ENCODE measurements around the gene PCDH1.

DNA sequence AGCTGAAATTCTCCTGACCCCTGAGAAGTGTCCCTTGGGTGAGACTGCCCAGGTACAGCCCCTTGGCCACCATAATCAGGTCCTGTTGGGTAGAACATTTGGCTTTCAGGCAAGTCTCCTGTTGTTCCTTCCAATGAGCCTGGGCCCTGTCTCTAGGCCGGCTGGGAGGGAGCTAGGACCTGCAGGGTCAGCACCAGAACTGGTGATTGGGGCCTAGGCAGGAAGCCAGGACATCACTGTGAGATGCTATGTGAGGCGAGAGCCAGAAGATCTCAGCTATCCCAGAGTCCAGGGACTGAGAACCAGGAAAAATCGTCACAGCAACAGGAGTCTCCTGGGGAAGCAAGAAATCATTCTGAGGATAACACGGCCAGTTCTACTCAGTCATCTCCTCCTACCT lies 51.5 kb downstream of the PCDH1 start:
- TF ChIP-seq, protein P1, sequence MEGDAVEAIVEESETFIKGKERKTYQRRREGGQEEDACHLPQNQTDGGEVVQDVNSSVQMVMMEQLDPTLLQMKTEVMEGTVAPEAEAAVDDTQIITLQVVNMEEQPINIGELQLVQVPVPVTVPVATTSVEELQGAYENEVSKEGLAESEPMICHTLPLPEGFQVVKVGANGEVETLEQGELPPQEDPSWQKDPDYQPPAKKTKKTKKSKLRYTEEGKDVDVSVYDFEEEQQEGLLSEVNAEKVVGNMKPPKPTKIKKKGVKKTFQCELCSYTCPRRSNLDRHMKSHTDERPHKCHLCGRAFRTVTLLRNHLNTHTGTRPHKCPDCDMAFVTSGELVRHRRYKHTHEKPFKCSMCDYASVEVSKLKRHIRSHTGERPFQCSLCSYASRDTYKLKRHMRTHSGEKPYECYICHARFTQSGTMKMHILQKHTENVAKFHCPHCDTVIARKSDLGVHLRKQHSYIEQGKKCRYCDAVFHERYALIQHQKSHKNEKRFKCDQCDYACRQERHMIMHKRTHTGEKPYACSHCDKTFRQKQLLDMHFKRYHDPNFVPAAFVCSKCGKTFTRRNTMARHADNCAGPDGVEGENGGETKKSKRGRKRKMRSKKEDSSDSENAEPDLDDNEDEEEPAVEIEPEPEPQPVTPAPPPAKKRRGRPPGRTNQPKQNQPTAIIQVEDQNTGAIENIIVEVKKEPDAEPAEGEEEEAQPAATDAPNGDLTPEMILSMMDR (IDR thresholded peaks at IDR 0.05), result no peak
- no peak for TF ChIP-seq EP300 (IDR thresholded peaks at IDR 0.05)
- no peak for TF ChIP-seq POLR2A (IDR thresholded peaks at IDR 0.05)
